Thyroid gland (tissue), 4 donors: ENCODE results near the gene CYP2W1. TPM values are rescaled to one million over a fixed set of nuclear protein-coding genes. Genes with fewer than 3 reads are reported as not detected.

Source experiments
- DNase-seq, 2 donors: peaks; one replicate each; pipeline ENCODE4 v3.0.0-alpha.2; 2019
- H3K27ac ChIP-seq, 3 donors: fragments of 200-600 bp; sonication (generic); 1 replicate in 2 of 3; 2 replicates in 1 of 3; pipeline ENCODE4 v1.5.1; 2016 to 2019; ENCODE audit warnings: mild to moderate bottlenecking in 1 of 3, moderate library complexity in 1 of 3
- H3K27me3 ChIP-seq: fragments of 200-600 bp; sonication (generic); one replicate; pipeline ENCODE4 v1.5.1; 2019
- H3K36me3 ChIP-seq, 2 donors: fragments of 200-600 bp; sonication (generic); one replicate each; pipeline ENCODE4 v1.5.1; 2016 to 2019
- H3K4me1 ChIP-seq, 2 donors: fragments of 200-600 bp; sonication (generic); one replicate each; pipeline ENCODE4 v1.5.1; 2017 to 2019
- H3K4me3 ChIP-seq, 3 donors: fragments of 200-600 bp; sonication (generic); replicated peaks in 1 of 3; 1 replicate in 2 of 3; 2 replicates in 1 of 3; pipeline ENCODE4 v1.5.1; 2016; ENCODE audit warnings: mild to moderate bottlenecking in 1 of 3
- H3K9me3 ChIP-seq: fragments of 200-600 bp; sonication (generic); one replicate; pipeline ENCODE4 v1.5.1; 2017
- POLR2A ChIP-seq, 2 donors: fragments of 450-650 bp; IDR thresholded peaks; one replicate each; pipeline ENCODE4 v1.6.1; 2017; ENCODE audit warnings: antibody characterized with exemption in 2 of 2, mild to moderate bottlenecking in 2 of 2, moderate library complexity in 1 of 2
- WGBS, 2 donors: methylation state at CpG; one replicate each; pipeline ENCODE4 v1.1.5; 2017; 5-methylcytosine and 5-hydroxymethylcytosine counted together
- intact Hi-C: fragments of 100-400 bp; cut with DNase I; formaldehyde crosslinking; loops from one replicate; pipeline ENCODE4 v1.15.1; 2023
- total RNA-seq, 4 donors: library from RNA; depleted of rRNA; stranded (reverse); fragments of >200 nt; gene quantifications; one replicate each; pipeline ENCODE4 v1.2.3, GENCODE V29; 2016
- TF ChIP-seq, protein P1 (sequence below), 6 experiments: fragments of 200-600 bp in 3 of 6; fragments of 450-650 bp in 3 of 6; sonication (generic) in 3 of 6; IDR thresholded peaks; one replicate each; pipeline ENCODE4 v1.5.1; 2016 to 2019; ENCODE audit warnings: antibody characterized with exemption in 6 of 6, mild to moderate bottlenecking in 2 of 6, inconsistent platforms in 1 of 6, moderate library complexity in 1 of 6

Gene CYP2W1
- total RNA-seq, 4 donors from 2014 or later = not detected

GRCh38 chr7:1028044-1028770 is 45.2 kb downstream of the CYP2W1 start:
- Histone ChIP-seq H3K36me3 (peaks cover 0 to 6% of the 10 kb centered on the region in 2 donors), H3K27me3 (no peaks in the 10 kb centered on the region), H3K27ac (peak overlapping the region; percentile 88 to 96 (median 93)), H3K4me1 (peaks cover 8 to 22% of the 10 kb centered on the region in 2 donors), H3K4me3 (peak overlapping the region; percentile 69 to 90 (median 77)), H3K9me3 (no peaks in the 10 kb centered on the region)
- intact Hi-C loops = no loop called here
- DNase-seq = peak; percentile 92 to 94
- TF ChIP-seq, protein P1, sequence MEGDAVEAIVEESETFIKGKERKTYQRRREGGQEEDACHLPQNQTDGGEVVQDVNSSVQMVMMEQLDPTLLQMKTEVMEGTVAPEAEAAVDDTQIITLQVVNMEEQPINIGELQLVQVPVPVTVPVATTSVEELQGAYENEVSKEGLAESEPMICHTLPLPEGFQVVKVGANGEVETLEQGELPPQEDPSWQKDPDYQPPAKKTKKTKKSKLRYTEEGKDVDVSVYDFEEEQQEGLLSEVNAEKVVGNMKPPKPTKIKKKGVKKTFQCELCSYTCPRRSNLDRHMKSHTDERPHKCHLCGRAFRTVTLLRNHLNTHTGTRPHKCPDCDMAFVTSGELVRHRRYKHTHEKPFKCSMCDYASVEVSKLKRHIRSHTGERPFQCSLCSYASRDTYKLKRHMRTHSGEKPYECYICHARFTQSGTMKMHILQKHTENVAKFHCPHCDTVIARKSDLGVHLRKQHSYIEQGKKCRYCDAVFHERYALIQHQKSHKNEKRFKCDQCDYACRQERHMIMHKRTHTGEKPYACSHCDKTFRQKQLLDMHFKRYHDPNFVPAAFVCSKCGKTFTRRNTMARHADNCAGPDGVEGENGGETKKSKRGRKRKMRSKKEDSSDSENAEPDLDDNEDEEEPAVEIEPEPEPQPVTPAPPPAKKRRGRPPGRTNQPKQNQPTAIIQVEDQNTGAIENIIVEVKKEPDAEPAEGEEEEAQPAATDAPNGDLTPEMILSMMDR (IDR thresholded peaks at IDR 0.05) = no peak
- peak in 1 of 2 donors; percentile 80 for TF ChIP-seq POLR2A (IDR thresholded peaks at IDR 0.05)
- WGBS, 2 donors = 0 to 3% methylated on average over 2 to 13 of the region's 77 CpGs

- no peaks in the 10 kb centered on the region for H3K27me3 ChIP-seq
- peaks cover 0 to 6% of the 10 kb centered on the region in 2 donors for H3K36me3 ChIP-seq
- intact Hi-C loops = no loop called here
- DNase-seq = peak; percentile 89 to 91
- peaks cover 8 to 22% of the 10 kb centered on the region in 2 donors for H3K4me1 ChIP-seq
- peak overlapping the region; percentile 88 to 96 (median 93) for H3K27ac ChIP-seq
- no peaks in the 10 kb centered on the region for H3K9me3 ChIP-seq
- peak overlapping the region in 1 of 3 donors; percentile 90 for H3K4me3 ChIP-seq
- WGBS, 2 donors = 55 to 88% methylated on average over 10 to 14 of the region's 18 CpGs
- TF ChIP-seq POLR2A (IDR thresholded peaks at IDR 0.05) = no peak
- TF ChIP-seq, protein P1 (IDR thresholded peaks at IDR 0.05) = no peak
These were observed 46.0 kb downstream of the CYP2W1 start for GRCh38 chr7:1028775-1029636.

GRCh38 chr7:1029637-1030443 is 46.9 kb downstream of the CYP2W1 start:
- Histone ChIP-seq H3K27ac (peak overlapping the region; percentile 88 to 96 (median 93)), H3K27me3 (no peaks in the 10 kb centered on the region), H3K9me3 (no peaks in the 10 kb centered on the region), H3K4me1 (peaks cover 8 to 22% of the 10 kb centered on the region in 2 donors), H3K36me3 (peaks cover 0 to 6% of the 10 kb centered on the region in 2 donors), H3K4me3 (no peak overlapping the region)
- DNase-seq = peak in 1 of 2 donors; percentile 43
- 92 to 97% methylated on average over 20 to 29 of the region's 33 CpGs for WGBS, 2 donors
- TF ChIP-seq, protein P1 (IDR thresholded peaks at IDR 0.05) = no peak
- TF ChIP-seq POLR2A (IDR thresholded peaks at IDR 0.05) = no peak
- intact Hi-C loops = no loop called here

DNA sequence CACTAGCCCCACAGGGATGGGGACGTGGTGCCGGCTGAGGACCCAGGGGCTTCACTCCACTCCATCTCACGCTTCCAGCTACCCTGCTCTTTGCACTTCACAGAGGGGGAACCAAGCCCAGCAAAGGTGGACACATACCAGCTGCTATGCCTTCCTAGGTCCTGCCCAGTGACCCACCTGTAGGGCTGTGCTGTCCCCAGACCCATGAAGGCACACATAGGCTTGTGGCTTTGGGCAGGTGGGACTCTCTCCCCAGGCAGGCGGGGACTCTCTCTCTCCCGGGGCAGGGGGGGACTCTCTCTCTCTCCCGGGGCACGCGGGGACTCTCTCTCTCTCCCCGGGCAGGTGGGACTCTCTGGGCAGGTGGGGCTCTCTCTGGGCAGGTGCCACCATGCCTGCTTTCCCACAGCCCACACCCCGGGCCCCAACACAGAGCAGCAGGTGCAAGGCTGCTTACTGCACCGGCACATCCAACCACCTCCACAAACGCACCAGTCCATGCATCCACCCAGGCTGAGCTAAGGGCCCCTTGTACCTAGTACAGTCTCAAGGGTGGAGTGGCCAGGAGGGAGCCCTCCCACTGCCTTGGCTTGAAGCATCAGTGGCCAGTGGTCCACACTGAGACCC is 47.6 kb downstream of the CYP2W1 start:
- intact Hi-C loops = no loop called here
- DNase-seq = no peak
- Histone ChIP-seq H3K4me1 (peaks cover 8 to 22% of the 10 kb centered on the region in 2 donors), H3K9me3 (no peaks in the 10 kb centered on the region), H3K4me3 (no peak overlapping the region), H3K36me3 (peaks cover 0 to 6% of the 10 kb centered on the region in 2 donors), H3K27me3 (no peaks in the 10 kb centered on the region), H3K27ac (no peak overlapping the region)
- WGBS, 2 donors = 97 to 100% methylated on average over 1 to 6 of the region's 12 CpGs
- TF ChIP-seq, protein P1 (IDR thresholded peaks at IDR 0.05) = no peak
- TF ChIP-seq POLR2A (IDR thresholded peaks at IDR 0.05) = no peak
